SH-SY5Y (cell line): ENCODE results near the gene RAC2.

Source experiments
- GATA2 ChIP-seq: IDR thresholded peaks from 2 replicates; pipeline ENCODE4 v1.6.1; 2011; ENCODE audit warnings: mild to moderate bottlenecking, low read depth, low read length
- GATA3 ChIP-seq: IDR thresholded peaks from 2 replicates; pipeline ENCODE4 v1.6.1; 2011; ENCODE audit warnings: low read depth, mild to moderate bottlenecking, low read length, moderate library complexity

DNA sequence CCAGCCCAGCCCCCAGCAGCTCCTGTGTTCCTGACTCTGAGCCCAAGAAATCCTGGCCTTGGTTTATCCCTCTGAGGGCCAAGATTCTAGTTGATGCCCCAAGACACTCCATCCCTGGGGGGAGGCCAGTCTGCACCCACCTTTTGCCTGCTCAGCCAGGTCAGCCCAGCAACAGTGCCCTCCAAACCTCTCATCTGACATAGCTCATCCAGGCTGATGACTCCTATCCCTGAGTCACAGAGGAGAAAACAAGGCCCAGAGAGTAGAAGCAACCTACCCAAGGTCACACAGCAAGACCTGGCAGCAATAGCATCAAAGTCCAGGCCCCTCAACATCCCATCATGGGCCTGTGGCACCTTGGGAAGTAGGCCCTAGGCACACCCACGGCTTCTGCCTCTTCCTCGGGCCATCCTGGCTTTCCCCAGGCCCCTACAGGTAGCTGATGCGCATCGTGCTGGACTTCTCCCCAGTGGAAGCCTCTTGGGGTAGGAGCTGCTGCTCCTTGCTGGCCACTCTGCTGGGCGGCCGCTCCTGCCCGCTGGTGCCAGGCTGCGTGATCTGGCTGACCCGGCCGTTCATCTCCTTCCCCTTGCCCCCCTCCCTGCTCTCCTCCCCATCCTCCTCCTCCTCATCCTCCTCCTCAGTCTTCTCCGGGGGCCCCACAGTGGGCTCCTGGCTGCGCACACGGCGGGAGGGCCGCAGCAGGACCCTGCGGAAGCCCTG is 37.8 kb downstream of the RAC2 start:
- no peak for TF ChIP-seq GATA2
- no peak for TF ChIP-seq GATA3
